Sigmoid colon (tissue), 7 donors: ENCODE results near the gene SNTG2. TPM values are rescaled to one million over a fixed set of nuclear protein-coding genes. Genes with fewer than 3 reads are reported as not detected.

Experiments used
- DNase-seq: peaks from one replicate; pipeline ENCODE4 v3.0.0-alpha.2; 2019
- H3K27ac ChIP-seq, 4 donors: fragments of 200-600 bp; sonication (generic); one replicate each; pipeline ENCODE4 v1.5.1; 2016 to 2019; ENCODE audit warnings: mild to moderate bottlenecking in 1 of 4
- H3K27me3 ChIP-seq, 3 donors: fragments of 200-600 bp; sonication (generic); one replicate each; pipeline ENCODE4 v1.5.1; 2019; ENCODE audit warnings: mild to moderate bottlenecking in 1 of 3
- H3K36me3 ChIP-seq, 4 donors: fragments of 200-600 bp; sonication (generic); one replicate each; pipeline ENCODE4 v1.5.1; 2016 to 2019
- H3K4me1 ChIP-seq, 4 donors: fragments of 200-600 bp; sonication (generic); one replicate each; pipeline ENCODE4 v1.5.1; 2017 to 2019
- H3K4me3 ChIP-seq, 4 donors: fragments of 200-600 bp; sonication (generic); one replicate each; pipeline ENCODE4 v1.5.1; 2017 to 2019; ENCODE audit warnings: mild to moderate bottlenecking in 2 of 4, moderate library complexity in 1 of 4
- H3K9me3 ChIP-seq, 4 donors: fragments of 200-600 bp in 3 of 4; sonication (generic) in 3 of 4; one replicate each; pipeline versions ENCODE4 v1.5.1 to v1.6.1; 2013 to 2019
- EP300 ChIP-seq, 4 donors: sonication (generic); formaldehyde crosslinking; IDR thresholded peaks; one replicate each; pipeline ENCODE4 v1.6.1; 2017; ENCODE audit warnings: antibody characterized with exemption in 4 of 4
- POLR2A ChIP-seq, 2 donors: fragments of 450-650 bp; IDR thresholded peaks; one replicate each; pipeline ENCODE4 v1.6.1; 2016; ENCODE audit warnings: antibody characterized with exemption in 2 of 2, mild to moderate bottlenecking in 2 of 2, moderate library complexity in 2 of 2
- POLR2AphosphoS5 ChIP-seq, 4 donors: sonication (generic); formaldehyde crosslinking; IDR thresholded peaks; one replicate each; pipeline ENCODE4 v1.6.1; 2017; ENCODE audit warnings: antibody characterized with exemption in 4 of 4
- WGBS, 2 donors: extraction: QIAGEN DNeasy Blood & Tissue Kit; methylation state at CpG; one replicate each; pipeline ENCODE4 v1.1.7; 2013; 5-methylcytosine and 5-hydroxymethylcytosine counted together
- intact Hi-C: fragments of 100-400 bp; cut with DNase I; formaldehyde crosslinking; loops from one replicate; pipeline ENCODE4 v1.15.1; 2023
- polyA plus RNA-seq, 3 donors: library from polyadenylated mRNA; stranded (reverse); fragments of 200-250 nt; gene quantifications; one replicate each; pipeline ENCODE4 v1.2.3, GENCODE V29; 2013
- total RNA-seq, 4 donors: library from RNA; depleted of rRNA; stranded (reverse); fragments of >200 nt; gene quantifications; one replicate each; pipeline ENCODE4 v1.1.0, GENCODE V29; 2016
- TF ChIP-seq, protein P1 (sequence below), 4 experiments: fragments of 450-650 bp in 3 of 4; fragments of 200-600 bp in 1 of 4; IDR thresholded peaks; one replicate each; pipeline ENCODE4 v1.5.1; 2016 to 2019; ENCODE audit warnings: antibody characterized with exemption in 4 of 4, mild to moderate bottlenecking in 3 of 4, moderate library complexity in 2 of 4
- donor health status: healthy with polysubstance abuse.
- donor health status: Bipolar disorder and iron deficiency.
- donor health status: healthy.

Gene SNTG2
- total and polyA plus RNA-seq, 7 donors, result 0.60 to 5.2 (median 1.9) TPM; not detected in 1

DNA sequence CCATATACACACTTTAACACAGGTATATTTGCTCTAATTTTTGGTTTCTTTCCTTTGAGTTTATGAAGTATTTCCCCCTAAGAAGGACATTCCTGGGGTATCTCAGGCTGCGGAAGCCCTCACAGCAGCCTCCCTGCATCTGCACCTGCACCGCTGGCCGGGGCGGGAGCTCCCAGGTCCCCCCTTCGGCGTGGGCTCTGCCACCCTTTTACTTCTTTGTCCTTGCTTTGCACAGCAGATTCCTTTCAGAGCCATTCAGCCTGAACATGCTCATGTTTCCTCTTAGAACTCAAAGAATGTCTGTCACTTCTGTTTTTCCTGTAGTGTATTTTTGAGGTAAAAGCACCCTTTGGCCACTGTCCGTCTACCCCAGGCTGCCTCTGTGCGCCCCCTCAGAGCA, 146.5 kb downstream of the SNTG2 start:
- Histone ChIP-seq H3K4me1 (no peaks in the 10 kb centered on the region), H3K36me3 (no peaks in the 10 kb centered on the region), H3K27me3 (no peaks in the 10 kb centered on the region), H3K4me3 (no peak overlapping the region), H3K9me3 (no peaks in the 10 kb centered on the region), H3K27ac (no peak overlapping the region)
- WGBS, 2 donors, result 85 to 89% methylated on average over 8 of the region's 8 CpGs
- DNase-seq, result no peak
- TF ChIP-seq, protein P1, sequence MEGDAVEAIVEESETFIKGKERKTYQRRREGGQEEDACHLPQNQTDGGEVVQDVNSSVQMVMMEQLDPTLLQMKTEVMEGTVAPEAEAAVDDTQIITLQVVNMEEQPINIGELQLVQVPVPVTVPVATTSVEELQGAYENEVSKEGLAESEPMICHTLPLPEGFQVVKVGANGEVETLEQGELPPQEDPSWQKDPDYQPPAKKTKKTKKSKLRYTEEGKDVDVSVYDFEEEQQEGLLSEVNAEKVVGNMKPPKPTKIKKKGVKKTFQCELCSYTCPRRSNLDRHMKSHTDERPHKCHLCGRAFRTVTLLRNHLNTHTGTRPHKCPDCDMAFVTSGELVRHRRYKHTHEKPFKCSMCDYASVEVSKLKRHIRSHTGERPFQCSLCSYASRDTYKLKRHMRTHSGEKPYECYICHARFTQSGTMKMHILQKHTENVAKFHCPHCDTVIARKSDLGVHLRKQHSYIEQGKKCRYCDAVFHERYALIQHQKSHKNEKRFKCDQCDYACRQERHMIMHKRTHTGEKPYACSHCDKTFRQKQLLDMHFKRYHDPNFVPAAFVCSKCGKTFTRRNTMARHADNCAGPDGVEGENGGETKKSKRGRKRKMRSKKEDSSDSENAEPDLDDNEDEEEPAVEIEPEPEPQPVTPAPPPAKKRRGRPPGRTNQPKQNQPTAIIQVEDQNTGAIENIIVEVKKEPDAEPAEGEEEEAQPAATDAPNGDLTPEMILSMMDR (IDR thresholded peaks at IDR 0.05), result no peak
- TF ChIP-seq EP300 (IDR thresholded peaks at IDR 0.05), result no peak
- intact Hi-C loops, result no loop called here

DNA sequence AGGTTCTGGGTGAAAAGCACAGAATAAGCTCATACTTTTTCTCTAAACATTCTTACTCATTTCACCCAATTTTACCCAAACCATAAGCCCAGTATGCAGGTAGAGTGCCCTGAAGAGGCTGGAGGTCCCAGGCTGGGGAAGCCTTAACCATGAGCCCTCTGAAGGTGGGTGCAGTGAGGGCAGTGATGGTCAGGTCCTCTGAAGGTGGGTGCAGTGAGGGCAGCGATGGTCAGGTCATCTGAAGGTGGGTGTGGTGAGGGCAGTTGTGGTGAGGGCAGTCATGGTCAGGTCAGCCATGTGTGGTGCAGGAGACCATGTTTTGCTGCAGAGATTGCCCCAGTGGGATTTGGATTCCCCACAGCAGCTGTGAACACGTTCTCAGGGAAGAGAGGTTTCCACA, 148.8 kb downstream of the SNTG2 start:
- Histone ChIP-seq H3K27ac (no peak overlapping the region), H3K9me3 (no peaks in the 10 kb centered on the region), H3K4me1 (no peaks in the 10 kb centered on the region), H3K27me3 (no peaks in the 10 kb centered on the region), H3K36me3 (no peaks in the 10 kb centered on the region), H3K4me3 (no peak overlapping the region)
- no peak for TF ChIP-seq POLR2AphosphoS5 (IDR thresholded peaks at IDR 0.05)
- TF ChIP-seq EP300 (IDR thresholded peaks at IDR 0.05), result no peak
- no peak for TF ChIP-seq POLR2A (IDR thresholded peaks at IDR 0.05)
- TF ChIP-seq, protein P1 (IDR thresholded peaks at IDR 0.05), result no peak
- DNase-seq, result no peak
- intact Hi-C loops, result no loop called here
- WGBS, 2 donors, result 54 to 68% methylated on average over 2 of the region's 2 CpGs

DNA sequence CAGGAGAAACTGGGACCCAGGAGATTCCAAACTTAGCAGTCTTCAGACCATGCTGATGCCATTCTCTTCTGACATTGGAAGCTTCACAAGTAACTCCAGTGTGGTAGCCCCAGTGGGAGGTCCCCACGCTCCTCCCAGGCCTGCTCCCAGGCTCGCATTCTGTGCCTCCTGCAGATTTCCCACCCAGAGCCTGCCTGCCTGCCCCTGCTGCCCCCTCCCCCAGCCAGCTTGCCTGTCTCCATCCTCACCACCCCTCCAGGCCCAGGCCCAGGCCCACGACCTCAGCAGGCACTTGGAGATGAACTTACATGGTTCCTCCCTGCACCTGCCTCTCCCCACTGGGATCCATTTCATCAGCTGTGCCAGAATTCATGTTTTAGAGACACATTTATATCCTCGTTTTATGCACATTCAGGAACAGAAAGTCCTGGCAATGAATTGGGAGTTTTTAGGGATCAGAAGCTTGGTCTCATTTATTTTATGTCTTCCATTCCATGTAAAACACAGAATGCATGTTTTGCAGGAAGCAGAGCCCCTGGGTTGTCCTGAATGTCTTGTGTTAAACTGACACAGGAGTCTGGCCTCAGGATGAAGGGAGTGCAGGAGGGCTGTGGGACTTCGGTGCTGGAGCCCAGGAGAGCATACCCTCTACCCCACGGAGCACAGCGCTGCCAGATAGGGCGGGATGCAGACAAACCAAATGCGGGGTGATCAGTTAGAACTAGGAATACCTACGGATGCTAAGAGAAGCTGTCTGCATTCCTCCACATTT, 150.5 kb downstream of the SNTG2 start:
- WGBS, 2 donors, result 85 to 89% methylated on average over 10 of the region's 10 CpGs
- intact Hi-C loops, result no loop called here
- TF ChIP-seq POLR2AphosphoS5 (IDR thresholded peaks at IDR 0.05) (no peak), EP300 (IDR thresholded peaks at IDR 0.05) (no peak), POLR2A (IDR thresholded peaks at IDR 0.05) (no peak)
- TF ChIP-seq, protein P1 (IDR thresholded peaks at IDR 0.05), result no peak

DNA sequence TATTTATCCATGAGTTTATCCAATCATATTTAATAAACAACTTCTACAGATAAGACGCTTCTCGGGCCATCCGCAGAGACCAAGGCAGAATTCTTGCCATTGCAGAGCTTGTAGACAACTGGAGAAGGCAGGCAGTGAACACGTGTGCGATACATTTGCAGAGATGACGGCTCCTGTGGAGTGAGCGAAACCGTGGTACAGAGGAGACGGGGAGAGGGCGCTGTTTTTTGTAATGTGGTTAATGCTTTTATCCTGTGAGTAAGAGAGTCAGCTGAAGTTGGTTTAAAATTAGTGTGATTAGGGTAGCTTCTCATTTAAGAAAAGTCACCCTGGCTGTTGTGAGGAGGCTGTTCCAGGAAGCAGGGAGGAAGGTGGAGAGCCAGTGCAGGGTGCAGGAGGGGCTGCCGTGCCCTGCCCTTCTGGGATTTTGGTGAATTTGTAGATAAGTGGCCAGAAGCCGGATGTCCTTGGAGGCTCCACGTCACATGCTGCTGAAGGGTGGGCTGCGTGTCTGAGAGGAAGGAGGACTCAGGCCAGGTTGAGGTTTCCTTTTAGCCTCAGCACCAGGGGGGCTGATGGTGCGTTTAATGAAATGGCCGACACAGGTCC, 151.4 kb downstream of the SNTG2 start:
- TF ChIP-seq POLR2AphosphoS5 (IDR thresholded peaks at IDR 0.05), result no peak
- TF ChIP-seq, protein P1 (IDR thresholded peaks at IDR 0.05), result no peak
- TF ChIP-seq POLR2A (IDR thresholded peaks at IDR 0.05), result no peak
- TF ChIP-seq EP300 (IDR thresholded peaks at IDR 0.05), result no peak
- 80 to 84% methylated on average over 16 of the region's 16 CpGs for WGBS, 2 donors
- DNase-seq, result no peak
- intact Hi-C loops, result no loop called here
- no peaks in the 10 kb centered on the region for H3K9me3 ChIP-seq
- no peaks in the 10 kb centered on the region for H3K4me1 ChIP-seq
- H3K27me3 ChIP-seq, result no peaks in the 10 kb centered on the region
- no peak overlapping the region for H3K27ac ChIP-seq
- H3K4me3 ChIP-seq, result no peak overlapping the region
- H3K36me3 ChIP-seq, result no peaks in the 10 kb centered on the region

More for the DNA sequence above, 150.5 kb downstream of the SNTG2 start:
- no peak overlapping the region for H3K4me3 ChIP-seq
- H3K4me1 ChIP-seq, result no peaks in the 10 kb centered on the region
- H3K36me3 ChIP-seq, result no peaks in the 10 kb centered on the region
- no peak for DNase-seq
- no peaks in the 10 kb centered on the region for H3K9me3 ChIP-seq
- no peaks in the 10 kb centered on the region for H3K27me3 ChIP-seq
- H3K27ac ChIP-seq, result no peak overlapping the region
